ENCODE data around the gene SMIM7.
"Not testable (repeated sequence)": the region's sequence is repeated elsewhere in the genome, so short reads cannot be mapped to it uniquely, and the experiment has no call there.

Gene SMIM7

DNA sequence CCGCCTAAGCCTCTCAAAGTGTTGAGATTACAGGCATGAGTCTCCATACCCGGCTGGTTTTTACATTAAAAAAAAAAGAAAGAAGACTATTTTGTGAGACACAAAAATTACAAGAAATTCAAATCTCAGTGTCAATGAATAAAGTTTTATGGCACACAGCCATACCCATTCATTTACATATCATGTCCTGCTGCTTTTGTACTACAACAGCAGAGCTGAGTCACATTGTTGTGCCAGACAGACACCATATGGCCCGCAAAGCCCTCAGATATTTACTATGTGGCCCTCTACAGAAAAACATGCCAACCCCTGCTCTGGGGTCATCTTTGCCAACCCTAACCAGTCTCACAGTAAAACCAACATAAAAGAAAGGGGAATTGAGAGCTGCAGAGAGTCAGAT, 5.3 kb downstream of the SMIM7 start:
- DNase-seq (ENCODE audit: low read depth) = no peak

DNA sequence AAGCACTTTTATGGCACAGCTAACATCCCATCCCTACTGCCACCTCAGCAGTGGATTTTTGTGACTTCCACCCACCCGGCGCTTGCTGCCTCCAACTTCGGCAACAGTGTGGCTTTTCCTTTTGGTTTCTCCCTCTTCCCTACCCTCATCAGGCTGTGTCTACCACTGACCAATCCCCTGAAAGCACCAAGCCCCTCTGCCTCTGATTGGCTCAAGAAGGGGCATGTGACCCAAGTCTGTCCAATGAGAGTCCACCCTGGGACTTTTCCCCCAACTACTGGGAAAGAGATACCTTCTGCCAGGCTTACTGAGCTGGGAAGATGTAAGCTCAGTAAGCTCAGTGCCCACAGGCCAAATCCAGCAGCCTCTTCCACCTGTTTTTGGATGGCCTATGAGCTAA, 5.8 kb downstream of the SMIM7 start:
- no peak for DNase-seq (ENCODE audit: low read depth)

DNA sequence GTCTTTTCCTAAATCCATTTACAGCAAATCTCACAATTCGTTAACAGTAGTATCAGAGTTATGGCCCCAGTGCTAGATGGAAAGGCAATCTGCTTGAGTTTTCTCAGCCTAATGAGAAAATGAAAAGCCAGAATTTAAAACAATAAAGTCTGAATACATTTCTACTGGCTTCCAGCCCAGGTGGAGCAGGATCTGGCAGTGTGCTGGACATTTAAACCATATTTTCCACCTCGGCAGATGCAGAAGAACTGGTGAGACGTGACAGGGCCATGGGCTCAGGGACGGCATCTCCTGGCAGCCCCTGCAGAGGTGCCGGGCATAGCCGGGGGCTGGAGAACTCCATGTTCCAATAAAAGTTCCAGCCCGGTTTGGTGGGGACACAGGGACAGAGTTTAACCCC, 7.1 kb downstream of the SMIM7 start:
- DNase-seq (ENCODE audit: low read depth) = no peak

DNA sequence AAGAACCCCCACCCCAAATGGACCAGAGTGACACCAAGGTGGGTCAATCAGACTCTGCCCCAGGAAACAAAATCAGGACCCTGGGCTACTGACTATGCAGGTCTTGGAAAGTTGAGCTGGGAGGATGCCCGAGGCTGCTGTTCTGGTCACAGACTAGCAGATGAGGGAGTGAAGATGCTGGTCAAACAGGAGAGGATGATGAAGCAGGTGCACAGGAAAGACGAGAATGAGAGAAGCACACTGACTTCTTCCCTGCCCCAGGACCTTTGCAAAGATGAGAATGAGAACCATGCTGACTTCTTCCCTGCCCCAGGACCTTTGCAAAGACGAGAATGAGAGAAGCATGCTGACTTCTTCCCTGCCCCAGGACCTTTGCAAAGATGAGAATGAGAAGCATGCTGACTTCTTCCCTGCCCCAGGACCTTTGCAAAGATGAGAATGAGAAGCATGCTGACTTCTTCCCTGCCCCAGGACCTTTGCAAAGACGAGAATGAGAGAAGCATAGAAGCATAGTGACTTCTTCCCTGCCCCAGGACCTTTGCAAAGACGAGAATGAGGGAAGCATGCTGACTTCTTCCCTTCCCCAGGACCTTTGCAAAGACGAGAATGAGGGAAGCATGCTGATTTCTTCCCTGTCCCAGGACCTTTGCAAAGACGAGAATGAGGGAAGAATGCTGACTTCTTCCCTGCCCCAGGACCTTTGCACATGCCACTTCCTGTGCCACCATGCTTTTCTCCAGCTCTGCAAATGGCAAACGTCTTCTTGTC, 8.3 kb downstream of the SMIM7 start:
- DNase-seq (ENCODE audit: low read depth) = not testable (repeated sequence)

DNA sequence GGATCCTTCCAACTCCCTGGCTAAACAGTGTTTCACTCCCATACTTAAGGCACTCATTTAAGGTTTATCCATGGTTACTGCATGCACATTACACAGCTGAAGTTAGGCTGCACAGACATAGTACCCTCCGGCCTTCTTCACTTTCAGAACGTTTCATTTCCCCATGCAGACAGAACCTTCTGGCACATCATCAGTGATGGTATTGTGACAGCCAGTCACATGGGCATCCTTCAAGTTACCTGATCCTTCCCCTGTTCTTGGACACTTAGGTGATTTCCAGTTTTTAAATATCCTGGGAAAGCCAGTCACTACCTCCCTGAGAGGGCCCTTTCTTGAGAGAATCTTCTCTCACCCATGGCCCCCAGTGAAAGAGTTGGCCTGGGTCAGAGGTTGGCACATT, 9.1 kb downstream of the SMIM7 start:
- no peak for DNase-seq (ENCODE audit: low read depth)

- no peak for DNase-seq (ENCODE audit: low read depth)
Measured at GRCh38 chr19:16649734-16650133, 10.2 kb downstream of the SMIM7 start.

DNA sequence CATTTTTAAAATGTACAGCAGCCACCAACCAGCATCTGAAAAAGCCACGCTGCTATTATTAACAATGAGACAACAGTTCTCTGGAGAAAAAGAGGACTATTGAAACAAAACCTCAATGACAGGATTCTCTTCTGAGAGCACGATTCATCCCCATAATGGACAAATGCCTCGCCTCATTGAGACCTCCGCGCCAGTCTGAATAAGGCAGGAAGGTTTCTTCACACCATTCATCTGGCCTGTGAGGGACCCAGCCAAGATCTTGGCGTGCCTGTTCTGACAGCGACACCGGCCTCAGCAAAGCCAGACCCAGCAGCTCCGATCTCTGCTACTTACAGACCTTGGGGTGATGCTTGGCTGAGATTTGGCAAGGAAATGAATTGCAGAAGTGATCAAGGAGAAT, 14.8 kb downstream of the SMIM7 start:
- no peak for DNase-seq (ENCODE audit: low read depth)

GRCh38 chr19:16641695-16642094, 18.2 kb downstream of the SMIM7 start:
- DNase-seq (ENCODE audit: low read depth) = no peak

DNA sequence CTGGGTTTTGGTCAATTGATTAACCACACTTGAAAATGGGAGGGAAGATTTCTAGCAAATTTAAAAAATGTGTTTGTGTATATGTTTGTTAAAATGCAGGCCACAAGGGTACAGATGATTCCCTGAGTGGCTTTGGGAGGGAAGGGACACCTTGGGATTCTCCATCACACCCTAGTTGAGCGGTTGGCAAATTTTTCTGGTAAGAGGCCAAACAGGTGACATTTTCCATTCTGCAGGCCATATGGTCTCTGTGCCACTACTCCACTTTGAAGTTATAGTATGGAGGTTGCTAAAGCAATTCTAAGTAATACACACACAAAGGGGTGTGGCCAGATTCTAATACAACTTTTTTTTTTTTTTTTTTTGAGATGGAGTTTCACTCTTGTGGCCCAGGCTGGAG, 19.0 kb downstream of the SMIM7 start:
- DNase-seq (ENCODE audit: low read depth) = no peak

GRCh38 chr19:16638666-16639065, 21.3 kb downstream of the SMIM7 start:
- DNase-seq (ENCODE audit: low read depth) = no peak

- DNase-seq (ENCODE audit: low read depth) = no peak
Measured at GRCh38 chr19:16637535-16637934, 22.4 kb downstream of the SMIM7 start.

DNA sequence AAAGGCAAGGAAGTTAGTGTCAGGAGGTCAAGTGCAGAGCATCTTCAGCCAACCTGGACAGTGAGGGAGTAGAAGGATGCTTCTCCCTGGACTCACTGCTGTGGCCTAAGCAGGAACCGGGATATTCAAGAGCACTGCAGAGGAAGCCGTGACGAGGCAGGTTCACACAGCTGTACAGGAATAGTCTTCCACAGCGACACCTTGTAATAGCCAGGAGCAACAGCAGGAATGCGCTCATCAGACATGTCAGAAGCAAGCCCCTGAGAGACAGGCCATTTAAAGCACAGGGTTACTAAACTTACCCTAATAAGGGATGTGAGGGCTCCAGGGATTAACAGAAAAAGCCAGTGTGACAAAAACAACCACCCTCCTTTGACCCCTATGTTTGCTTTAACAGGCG, 28.5 kb downstream of the SMIM7 start:
- DNase-seq (ENCODE audit: low read depth) = no peak

DNA sequence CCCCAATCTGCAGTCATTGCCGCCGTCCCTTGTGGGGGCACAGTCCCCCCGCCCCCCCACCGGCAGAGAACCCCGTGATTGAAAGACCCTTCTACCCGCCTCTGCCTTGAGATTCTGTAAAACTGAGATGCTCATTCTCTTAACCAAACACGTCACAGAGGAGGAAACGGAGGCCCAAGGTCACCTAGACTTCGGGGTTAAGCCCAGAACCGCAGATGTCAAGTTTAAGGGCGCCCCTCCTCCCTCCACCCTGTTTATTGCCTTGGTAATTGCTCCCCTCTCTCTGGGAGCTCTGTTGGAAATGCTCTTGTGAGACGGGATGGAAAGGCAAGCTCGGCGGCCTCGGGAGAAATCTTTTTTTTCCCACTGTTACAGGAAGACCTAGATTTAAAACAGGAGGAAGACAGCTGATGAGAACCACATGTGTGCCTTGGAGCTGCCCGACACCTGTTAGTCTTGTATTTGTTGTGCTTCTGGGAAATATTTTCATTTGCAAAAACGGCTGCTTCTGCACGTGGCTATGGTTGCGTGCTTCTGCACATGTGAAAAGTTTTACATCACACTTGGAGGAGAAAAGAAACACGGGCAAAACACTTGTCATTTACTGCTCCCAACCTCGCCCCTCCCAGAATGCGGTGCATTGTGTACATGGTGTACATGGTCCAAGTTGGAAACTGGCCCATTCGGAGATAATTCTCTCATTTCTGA, 30.8 kb downstream of the SMIM7 start:
- no peak for DNase-seq (ENCODE audit: low read depth)

- peak; percentile 94 for DNase-seq (ENCODE audit: low read depth)
Measured at GRCh38 chr19:16628183-16628983, 31.6 kb downstream of the SMIM7 start, which contains the start of gene MED26. Gene MED26, minus strand, starts transcription at chr19:16628204. Its CDS starts 261 bp downstream, at chr19:16627943.

- peak; percentile 3 for DNase-seq (ENCODE audit: low read depth)
Measured at GRCh38 chr19:16627928-16628182, 32.1 kb downstream of the SMIM7 start.

DNA sequence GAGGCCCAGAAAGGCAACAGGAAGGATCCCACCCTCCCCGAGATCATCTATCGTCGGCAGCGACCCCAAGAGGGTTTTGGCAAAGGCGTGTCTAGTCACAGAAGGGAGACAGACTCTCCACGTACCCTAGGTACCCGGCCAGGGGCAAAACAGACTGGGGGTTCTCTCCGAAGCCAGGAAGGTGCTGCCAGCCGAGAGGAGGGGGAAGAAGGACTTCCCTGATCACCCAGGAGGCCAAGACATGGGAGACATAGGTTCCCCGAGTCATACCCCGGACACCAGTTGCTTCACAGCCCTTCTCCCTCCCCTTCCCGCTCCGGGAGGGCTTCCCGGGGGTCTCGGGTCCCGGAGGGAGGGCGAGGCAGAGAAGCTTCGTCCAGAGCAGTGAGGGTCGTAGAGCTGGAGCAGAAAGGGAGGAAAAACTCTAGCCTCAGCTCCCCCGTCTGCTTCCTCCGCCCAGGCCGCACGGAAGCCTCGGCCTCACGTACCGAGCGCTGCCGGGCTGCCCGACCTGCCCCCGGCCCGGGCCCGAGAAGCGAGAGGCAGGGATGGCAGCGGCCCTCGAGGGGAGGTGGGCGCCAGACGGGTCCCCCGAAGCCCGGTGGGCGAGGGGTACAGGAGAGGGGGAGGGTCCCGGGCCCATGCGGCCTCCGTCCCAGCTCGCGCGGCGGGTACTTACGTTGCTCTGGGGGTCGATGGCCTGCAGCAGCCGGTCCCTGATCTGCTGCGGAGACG, 32.6 kb downstream of the SMIM7 start:
- DNase-seq (ENCODE audit: low read depth) = no peak

- no peak for DNase-seq (ENCODE audit: low read depth)
Measured at GRCh38 chr19:16626796-16627192, 33.1 kb downstream of the SMIM7 start.

- no peak for DNase-seq (ENCODE audit: low read depth)
Measured at GRCh38 chr19:16625163-16625958, 34.6 kb downstream of the SMIM7 start.

GRCh38 chr19:16624236-16624635, 35.7 kb downstream of the SMIM7 start:
- no peak for DNase-seq (ENCODE audit: low read depth)

DNA sequence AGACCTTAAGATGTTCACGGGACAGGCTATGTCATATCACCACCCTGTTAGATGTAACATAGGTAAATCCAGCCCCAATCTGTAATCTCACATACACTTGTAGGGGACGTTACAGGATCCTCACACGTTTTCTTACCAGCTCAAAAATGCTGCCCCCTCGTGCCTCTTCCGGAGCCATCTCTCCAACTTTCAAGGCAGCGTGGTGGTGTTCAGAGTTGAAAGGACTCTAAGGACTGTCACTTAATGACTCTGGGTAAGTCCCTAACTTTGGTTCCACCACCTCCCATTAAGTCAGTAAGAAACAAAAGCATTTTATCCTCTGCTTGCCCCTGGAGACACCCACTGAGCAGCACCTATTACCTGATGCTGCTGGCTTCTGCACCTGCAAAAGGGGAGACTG, 36.4 kb downstream of the SMIM7 start:
- DNase-seq (ENCODE audit: low read depth) = no peak

DNA sequence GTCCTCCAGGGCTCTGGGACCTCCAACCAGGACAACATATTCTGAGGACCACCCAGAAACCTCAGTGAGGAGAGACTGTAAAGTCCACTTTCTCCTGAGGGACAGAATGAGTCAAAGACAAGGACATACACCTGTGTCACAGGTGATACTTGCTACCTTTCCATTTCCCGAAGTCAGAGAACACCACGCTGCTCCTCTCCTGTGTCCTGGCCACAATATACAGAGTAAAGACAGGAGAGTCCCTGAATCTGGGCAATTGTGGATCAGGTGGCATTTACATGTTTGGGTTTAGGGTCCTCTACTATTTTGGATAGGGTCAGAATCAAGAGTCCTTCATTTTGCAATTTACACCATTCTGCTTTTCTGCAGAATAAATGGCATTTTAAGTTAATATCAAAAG, 36.9 kb downstream of the SMIM7 start:
- DNase-seq (ENCODE audit: low read depth) = no peak

Measured in activated T-helper 9 cell treated with anti-CD3 and anti-CD28 coated beads, Interleukin-2, amount 50 U/mL, for 16 hours (primary cell).